Measurements from ENCODE around the gene PRF1.
"Not testable (repeated sequence)": the region's sequence is repeated elsewhere in the genome, so short reads cannot be mapped to it uniquely, and the experiment has no call there.

Gene PRF1

GRCh38 chr10:70648427-70648826 is 45.9 kb upstream of the PRF1 start:
- no peak for DNase-seq
- Histone ChIP-seq H3K36me3 (replicated peaks) (no peaks in the 10 kb centered on the region), H3K4me3 (ENCODE audit: low read depth, low read length) (no peak overlapping the region), H3K27me3 (replicated peaks) (no peaks in the 10 kb centered on the region), H3K27ac (no peak overlapping the region)
- in situ Hi-C loops (cut with HindIII; ENCODE audit: low pct_ligation_motif_present, low sequenced_read_pairs) = no loop called here
- no peak for TF ChIP-seq CTCF (IDR thresholded peaks at IDR 0.05; ENCODE audit: low read depth, low read length, missing control alignments)

- in situ Hi-C loops (cut with HindIII; ENCODE audit: low pct_ligation_motif_present, low sequenced_read_pairs) = no loop called here
- Histone ChIP-seq H3K4me3 (ENCODE audit: low read depth, low read length) (no peak overlapping the region), H3K27ac (no peak overlapping the region), H3K27me3 (replicated peaks) (no peaks in the 10 kb centered on the region), H3K36me3 (replicated peaks) (no peaks in the 10 kb centered on the region)
- DNase-seq = no peak
- TF ChIP-seq CTCF (IDR thresholded peaks at IDR 0.05; ENCODE audit: low read depth, low read length, missing control alignments) = no peak
Observed at GRCh38 chr10:70647086-70647485, 44.5 kb upstream of the PRF1 start.

GRCh38 chr10:70644959-70645358 is 42.4 kb upstream of the PRF1 start:
- H3K4me3 ChIP-seq (ENCODE audit: low read depth, low read length); H3K27ac ChIP-seq; H3K36me3 ChIP-seq (replicated peaks); DNase-seq; H3K27me3 ChIP-seq (replicated peaks); in situ Hi-C loops (cut with HindIII; ENCODE audit: low pct_ligation_motif_present, low sequenced_read_pairs): not testable (repeated sequence)

GRCh38 chr10:70643272-70643671 is 40.7 kb upstream of the PRF1 start:
- H3K4me3 ChIP-seq (ENCODE audit: low read depth, low read length); H3K27me3 ChIP-seq (replicated peaks); in situ Hi-C loops (cut with HindIII; ENCODE audit: low pct_ligation_motif_present, low sequenced_read_pairs); H3K36me3 ChIP-seq (replicated peaks); DNase-seq; H3K27ac ChIP-seq: not testable (repeated sequence)

GRCh38 chr10:70639640-70640383 is 37.3 kb upstream of the PRF1 start:
- H3K4me3 ChIP-seq (ENCODE audit: low read depth, low read length); in situ Hi-C loops (cut with HindIII; ENCODE audit: low pct_ligation_motif_present, low sequenced_read_pairs): not testable (repeated sequence)

GRCh38 chr10:70634515-70634914 is 32.0 kb upstream of the PRF1 start:
- in situ Hi-C loops (cut with HindIII; ENCODE audit: low pct_ligation_motif_present, low sequenced_read_pairs); H3K27ac ChIP-seq; H3K27me3 ChIP-seq (replicated peaks); DNase-seq; H3K4me3 ChIP-seq (ENCODE audit: low read depth, low read length); H3K36me3 ChIP-seq (replicated peaks): not testable (repeated sequence)

More at GRCh38 chr10:70639640-70640383, 37.3 kb upstream of the PRF1 start:
- not testable (repeated sequence) for H3K27ac ChIP-seq; H3K36me3 ChIP-seq (replicated peaks); DNase-seq; H3K27me3 ChIP-seq (replicated peaks)

GRCh38 chr10:70634011-70634410 is 31.5 kb upstream of the PRF1 start:
- DNase-seq = no peak
- in situ Hi-C loops (cut with HindIII; ENCODE audit: low pct_ligation_motif_present, low sequenced_read_pairs) = no loop called here
- H3K27me3 ChIP-seq (replicated peaks) = no peaks in the 10 kb centered on the region
- no peak for TF ChIP-seq CTCF (IDR thresholded peaks at IDR 0.05; ENCODE audit: low read depth, low read length, missing control alignments)
- no peak overlapping the region for H3K4me3 ChIP-seq (ENCODE audit: low read depth, low read length)
- H3K36me3 ChIP-seq (replicated peaks) = no peaks in the 10 kb centered on the region
- H3K27ac ChIP-seq = no peak overlapping the region

- H3K27ac ChIP-seq; H3K4me3 ChIP-seq (ENCODE audit: low read depth, low read length); H3K36me3 ChIP-seq (replicated peaks); in situ Hi-C loops (cut with HindIII; ENCODE audit: low pct_ligation_motif_present, low sequenced_read_pairs); H3K27me3 ChIP-seq (replicated peaks); DNase-seq: not testable (repeated sequence)
Observed at GRCh38 chr10:70631735-70632134, 29.2 kb upstream of the PRF1 start.

All from brain microvascular endothelial cell (primary cell).